HG03442 (cell line): ENCODE measurements around the gene AP1B1.
A peak's percentile ranks its signal among the peaks of the same experiment; 100 is the strongest.
"Not testable (repeated sequence)": the region's sequence is repeated elsewhere in the genome, so short reads cannot be mapped to it uniquely, and the experiment has no call there.

Source experiments
- ATAC-seq: cut with Tn5 transposase; IDR thresholded peaks from one replicate; pipeline ENCODE4 v1.9.1; 2021; ENCODE audit warnings: mild to moderate bottlenecking, moderate library complexity; ENCODE audit not compliant: unreplicated experiment

The AP1B1 gene

GRCh38 chr22:29387921-29388758 lies at the start of gene AP1B1:
TSS of gene AP1B1 (minus strand) at chr22:29388570. CDS start at chr22:29367243, 21,327 bp downstream.
- ATAC-seq = peak; percentile 80

- no peak for ATAC-seq
These were observed 47.1 kb upstream of the AP1B1 start for GRCh38 chr22:29435236-29436136.

GRCh38 chr22:29434288-29434687 lies 45.9 kb upstream of the AP1B1 start:
- no peak for ATAC-seq

GRCh38 chr22:29433856-29434255 lies 45.5 kb upstream of the AP1B1 start:
- ATAC-seq = no peak

- no peak for ATAC-seq
These were observed 43.6 kb upstream of the AP1B1 start for GRCh38 chr22:29431986-29432385.

GRCh38 chr22:29427176-29427760 lies 38.9 kb upstream of the AP1B1 start:
- no peak for ATAC-seq

GRCh38 chr22:29426476-29426875 lies 38.1 kb upstream of the AP1B1 start:
- no peak for ATAC-seq

- not testable (repeated sequence) for ATAC-seq
These were observed 30.3 kb upstream of the AP1B1 start for GRCh38 chr22:29418704-29419103.

GRCh38 chr22:29414951-29415591 lies 26.7 kb upstream of the AP1B1 start:
- ATAC-seq = not testable (repeated sequence)

- ATAC-seq = not testable (repeated sequence)
These were observed 24.4 kb upstream of the AP1B1 start for GRCh38 chr22:29412772-29413171.

GRCh38 chr22:29411569-29412211 lies 23.3 kb upstream of the AP1B1 start:
- ATAC-seq = not testable (repeated sequence)

GRCh38 chr22:29408940-29409339 lies 20.6 kb upstream of the AP1B1 start:
- ATAC-seq = no peak

GRCh38 chr22:29401538-29401937 lies 13.2 kb upstream of the AP1B1 start:
- not testable (repeated sequence) for ATAC-seq

- no peak for ATAC-seq
These were observed 12.2 kb upstream of the AP1B1 start for GRCh38 chr22:29400576-29400975.

GRCh38 chr22:29397791-29398190 lies 9.4 kb upstream of the AP1B1 start:
- no peak for ATAC-seq

- no peak for ATAC-seq
These were observed 7.8 kb upstream of the AP1B1 start for GRCh38 chr22:29396126-29396525.

GRCh38 chr22:29394931-29395581 lies 6.7 kb upstream of the AP1B1 start:
- ATAC-seq = no peak

- no peak for ATAC-seq
These were observed 4.7 kb upstream of the AP1B1 start for GRCh38 chr22:29393019-29393608.

GRCh38 chr22:29391546-29391945 lies 3.2 kb upstream of the AP1B1 start:
- no peak for ATAC-seq
